Uterus (tissue), 2 donors: ENCODE data around the gene PTCD3.

ENCODE experiments used
- CTCF ChIP-seq, 4 experiments: fragments of 200-600 bp in 2 of 4; fragments of 450-650 bp in 2 of 4; sonication (generic) in 2 of 4; IDR thresholded peaks; one replicate each; pipeline ENCODE4 v1.5.1; 2016 to 2019; ENCODE audit warnings: antibody characterized with exemption in 4 of 4, mild to moderate bottlenecking in 2 of 4, moderate library complexity in 1 of 4
- POLR2A ChIP-seq, 2 donors: fragments of 450-650 bp; IDR thresholded peaks; one replicate each; pipeline ENCODE4 v1.6.1; 2016; ENCODE audit warnings: antibody characterized with exemption in 2 of 2, mild to moderate bottlenecking in 1 of 2, moderate library complexity in 1 of 2

GRCh38 chr2:86142436-86143257, 36.6 kb downstream of the PTCD3 start:
- TF ChIP-seq CTCF (IDR thresholded peaks at IDR 0.05) (no peak), POLR2A (IDR thresholded peaks at IDR 0.05) (no peak)
